Lower leg skin (tissue), 4 donors: Measurements from ENCODE around the gene CEBPZ. TPM values are rescaled to one million over a fixed set of nuclear protein-coding genes. Genes with fewer than 3 reads are reported as not detected.

Source experiments
- DNase-seq, 2 donors: peaks; one replicate each; pipeline ENCODE4 v3.0.0-alpha.2; 2019; ENCODE audit warnings: low spot score in 2 of 2
- H3K4me3 ChIP-seq: fragments of 200-600 bp; sonication (generic); 2 replicates; pipeline ENCODE4 v1.5.1; 2017; ENCODE audit warnings: mild to moderate bottlenecking, low read depth; ENCODE audit not compliant: poor library complexity, severe bottlenecking
- POLR2A ChIP-seq, 2 donors: fragments of 450-650 bp; IDR thresholded peaks; one replicate each; pipeline ENCODE4 v1.6.1; 2016 to 2017; ENCODE audit warnings: antibody characterized with exemption in 2 of 2, mild to moderate bottlenecking in 1 of 2, moderate library complexity in 1 of 2
- WGBS, 2 donors: methylation state at CpG; one replicate each; pipeline ENCODE4 v1.1.5; 2018; 5-methylcytosine and 5-hydroxymethylcytosine counted together
- intact Hi-C: fragments of 100-400 bp; cut with DNase I; formaldehyde crosslinking; loops from one replicate; pipeline ENCODE4 v1.15.0; 2023; ENCODE audit warnings: low total_unique reads
- total RNA-seq, 4 donors: library from RNA; depleted of rRNA; stranded (reverse); fragments of >200 nt; gene quantifications; one replicate each; pipeline ENCODE4 v1.1.0, GENCODE V29; 2016
- TF ChIP-seq, protein P1 (sequence below), 3 donors: fragments of 450-650 bp; IDR thresholded peaks; one replicate each; pipeline ENCODE4 v1.5.1; 2016; ENCODE audit warnings: antibody characterized with exemption in 3 of 3, mild to moderate bottlenecking in 3 of 3, moderate library complexity in 2 of 3

Gene CEBPZ, protein sequence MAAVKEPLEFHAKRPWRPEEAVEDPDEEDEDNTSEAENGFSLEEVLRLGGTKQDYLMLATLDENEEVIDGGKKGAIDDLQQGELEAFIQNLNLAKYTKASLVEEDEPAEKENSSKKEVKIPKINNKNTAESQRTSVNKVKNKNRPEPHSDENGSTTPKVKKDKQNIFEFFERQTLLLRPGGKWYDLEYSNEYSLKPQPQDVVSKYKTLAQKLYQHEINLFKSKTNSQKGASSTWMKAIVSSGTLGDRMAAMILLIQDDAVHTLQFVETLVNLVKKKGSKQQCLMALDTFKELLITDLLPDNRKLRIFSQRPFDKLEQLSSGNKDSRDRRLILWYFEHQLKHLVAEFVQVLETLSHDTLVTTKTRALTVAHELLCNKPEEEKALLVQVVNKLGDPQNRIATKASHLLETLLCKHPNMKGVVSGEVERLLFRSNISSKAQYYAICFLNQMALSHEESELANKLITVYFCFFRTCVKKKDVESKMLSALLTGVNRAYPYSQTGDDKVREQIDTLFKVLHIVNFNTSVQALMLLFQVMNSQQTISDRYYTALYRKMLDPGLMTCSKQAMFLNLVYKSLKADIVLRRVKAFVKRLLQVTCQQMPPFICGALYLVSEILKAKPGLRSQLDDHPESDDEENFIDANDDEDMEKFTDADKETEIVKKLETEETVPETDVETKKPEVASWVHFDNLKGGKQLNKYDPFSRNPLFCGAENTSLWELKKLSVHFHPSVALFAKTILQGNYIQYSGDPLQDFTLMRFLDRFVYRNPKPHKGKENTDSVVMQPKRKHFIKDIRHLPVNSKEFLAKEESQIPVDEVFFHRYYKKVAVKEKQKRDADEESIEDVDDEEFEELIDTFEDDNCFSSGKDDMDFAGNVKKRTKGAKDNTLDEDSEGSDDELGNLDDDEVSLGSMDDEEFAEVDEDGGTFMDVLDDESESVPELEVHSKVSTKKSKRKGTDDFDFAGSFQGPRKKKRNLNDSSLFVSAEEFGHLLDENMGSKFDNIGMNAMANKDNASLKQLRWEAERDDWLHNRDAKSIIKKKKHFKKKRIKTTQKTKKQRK
- total RNA-seq = 10 to 100 TPM; 21.0 to 28.5 (median 25.2) TPM

GRCh38 chr2:37231241-37232130, at the start of gene CEBPZ, which contains the start of gene NDUFAF7:
Gene CEBPZ (minus strand): TSS chr2:37231596. CDS start chr2:37231567, 29 bp downstream.
Gene NDUFAF7 (plus strand): TSS chr2:37231658. CDS start chr2:37231706, 48 bp downstream.
- WGBS, 2 donors = 0% methylated on average over 38 to 65 of the region's 73 CpGs
- intact Hi-C loops = no loop called here
- H3K4me3 ChIP-seq = peak within 1 kb of the TSS; percentile 61
- peak; percentile 93 to 98 for DNase-seq
- TF ChIP-seq, protein P1, sequence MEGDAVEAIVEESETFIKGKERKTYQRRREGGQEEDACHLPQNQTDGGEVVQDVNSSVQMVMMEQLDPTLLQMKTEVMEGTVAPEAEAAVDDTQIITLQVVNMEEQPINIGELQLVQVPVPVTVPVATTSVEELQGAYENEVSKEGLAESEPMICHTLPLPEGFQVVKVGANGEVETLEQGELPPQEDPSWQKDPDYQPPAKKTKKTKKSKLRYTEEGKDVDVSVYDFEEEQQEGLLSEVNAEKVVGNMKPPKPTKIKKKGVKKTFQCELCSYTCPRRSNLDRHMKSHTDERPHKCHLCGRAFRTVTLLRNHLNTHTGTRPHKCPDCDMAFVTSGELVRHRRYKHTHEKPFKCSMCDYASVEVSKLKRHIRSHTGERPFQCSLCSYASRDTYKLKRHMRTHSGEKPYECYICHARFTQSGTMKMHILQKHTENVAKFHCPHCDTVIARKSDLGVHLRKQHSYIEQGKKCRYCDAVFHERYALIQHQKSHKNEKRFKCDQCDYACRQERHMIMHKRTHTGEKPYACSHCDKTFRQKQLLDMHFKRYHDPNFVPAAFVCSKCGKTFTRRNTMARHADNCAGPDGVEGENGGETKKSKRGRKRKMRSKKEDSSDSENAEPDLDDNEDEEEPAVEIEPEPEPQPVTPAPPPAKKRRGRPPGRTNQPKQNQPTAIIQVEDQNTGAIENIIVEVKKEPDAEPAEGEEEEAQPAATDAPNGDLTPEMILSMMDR (IDR thresholded peaks at IDR 0.05) = no peak
- TF ChIP-seq POLR2A (IDR thresholded peaks at IDR 0.05) = peak in 1 of 2 donors; percentile 47

GRCh38 chr2:37276291-37276690, 44.9 kb upstream of the CEBPZ start:
- H3K4me3 ChIP-seq = no peak overlapping the region
- TF ChIP-seq, protein P1 (IDR thresholded peaks at IDR 0.05) = no peak
- no peak for TF ChIP-seq POLR2A (IDR thresholded peaks at IDR 0.05)
- WGBS, 2 donors = 74 to 79% methylated on average over 2 of the region's 2 CpGs
- intact Hi-C loops = no loop called here
- DNase-seq = no peak

DNA sequence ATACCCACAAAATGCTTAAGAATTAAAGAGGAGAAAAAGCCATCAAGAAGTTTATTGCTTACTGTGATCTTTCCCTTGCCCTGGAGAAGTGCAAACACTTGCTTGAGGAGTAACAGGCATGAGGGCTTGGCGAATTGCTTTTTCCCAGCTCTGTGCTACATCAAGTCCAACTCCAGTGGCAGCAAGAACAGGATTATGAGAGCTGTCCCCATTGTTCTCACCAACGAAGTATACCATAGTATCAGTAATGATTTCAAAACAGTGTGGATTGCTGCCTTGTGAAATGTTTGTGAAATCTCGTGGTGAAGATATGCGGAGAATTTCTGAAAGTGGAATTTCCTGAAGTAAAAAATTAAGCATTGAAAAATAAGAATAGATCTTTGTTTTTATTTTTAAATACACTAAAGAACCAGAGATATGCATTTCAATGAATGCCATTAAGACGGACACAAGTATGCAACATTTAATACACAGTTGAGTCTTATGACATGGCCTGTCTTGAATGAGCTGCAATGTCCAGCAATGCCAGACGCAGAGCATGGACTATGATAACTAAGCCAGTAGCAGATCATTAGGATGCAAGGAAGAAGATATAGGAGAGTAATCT, 43.1 kb upstream of the CEBPZ start:
- no peak overlapping the region for H3K4me3 ChIP-seq
- 77 to 86% methylated on average over 6 of the region's 6 CpGs for WGBS, 2 donors
- DNase-seq = no peak
- intact Hi-C loops = no loop called here
- no peak for TF ChIP-seq POLR2A (IDR thresholded peaks at IDR 0.05)
- TF ChIP-seq, protein P1 (IDR thresholded peaks at IDR 0.05) = no peak

- DNase-seq = no peak
- WGBS, 2 donors = 85 to 88% methylated on average over 7 of the region's 7 CpGs
- no peak for TF ChIP-seq POLR2A (IDR thresholded peaks at IDR 0.05)
- TF ChIP-seq, protein P1 (IDR thresholded peaks at IDR 0.05) = no peak
- intact Hi-C loops = no loop called here
- H3K4me3 ChIP-seq = no peak overlapping the region
Observed at GRCh38 chr2:37271376-37272067, 40.1 kb upstream of the CEBPZ start.
